GM12878 (cell line): Measurements from ENCODE around the gene SF3B2.

Experiments used
- MXI1 ChIP-seq: fragments of 150-350 bp; IDR thresholded peaks from 2 replicates; pipeline ENCODE4 v1.6.1; 2011; ENCODE audit warnings: low read depth, mild to moderate bottlenecking, inconsistent platforms, low read length, improper control_type of control experiment
- POLR2A ChIP-seq: IDR thresholded peaks from 2 replicates; pipeline ENCODE4 v1.6.1; 2011; ENCODE audit warnings: low read depth, mild to moderate bottlenecking, low read length

DNA sequence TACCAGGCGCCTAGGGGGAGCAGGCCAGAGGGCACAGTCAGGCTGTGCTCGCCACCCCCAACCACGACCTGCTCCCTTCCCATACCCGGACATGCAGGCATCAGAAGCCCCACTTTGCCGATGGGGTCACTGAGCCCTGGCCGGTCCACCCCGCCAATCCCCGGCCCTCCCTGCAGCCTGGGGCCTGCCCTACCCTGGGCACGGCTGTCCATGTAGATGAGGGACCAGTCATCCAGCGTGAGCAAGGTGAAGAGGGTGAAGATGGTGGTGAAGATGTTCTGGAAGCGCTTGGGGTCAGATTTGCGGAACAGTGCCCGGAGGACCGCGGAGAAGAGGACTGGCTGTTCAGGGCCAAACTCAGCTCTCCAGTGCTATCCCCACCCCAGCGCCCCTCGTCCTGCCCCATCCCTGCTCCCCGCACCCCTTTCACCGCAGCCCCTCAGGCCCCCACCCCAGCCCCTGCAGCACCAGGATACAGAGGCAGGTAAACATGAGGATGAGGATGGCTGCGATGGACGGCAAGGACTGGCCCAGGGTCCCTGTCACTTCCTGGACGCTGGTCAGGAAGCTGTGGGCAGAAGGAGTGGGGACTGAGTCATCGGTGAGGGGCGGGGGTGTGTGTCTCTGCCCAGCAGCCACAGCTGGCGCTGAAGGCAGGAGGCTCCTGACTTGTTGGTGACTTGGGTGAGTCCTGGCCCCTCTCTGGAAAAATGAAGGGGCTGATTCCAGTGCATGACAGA is 31.4 kb upstream of the SF3B2 start:
- TF ChIP-seq POLR2A, result no peak
- TF ChIP-seq MXI1, result no peak
